NB4 (cell line): ENCODE data around the gene GPR39.

ENCODE experiments used
- CTCF ChIP-seq: IDR thresholded peaks from one replicate; pipeline ENCODE4 v1.5.1; 2012; ENCODE audit warnings: low read depth, low read length
- MYC ChIP-seq: IDR thresholded peaks from 2 replicates; pipeline ENCODE4 v1.6.1; 2011; ENCODE audit warnings: low read depth, low read length
- POLR2A ChIP-seq: IDR thresholded peaks from 2 replicates; pipeline ENCODE4 v1.6.1; 2011; ENCODE audit warnings: mild to moderate bottlenecking; ENCODE audit not compliant: insufficient read length; ENCODE audit errors: extremely low read depth

GRCh38 chr2:132437852-132438669 is 21.5 kb downstream of the GPR39 start:
- TF ChIP-seq CTCF (no peak), MYC (no peak), POLR2A (no peak)
